SU-DHL-6 (cell line): Measurements from ENCODE around the gene CBS.

ENCODE experiments used
- H2AFZ ChIP-seq: fragments of 200-600 bp; sonication (generic); 2 replicates; pipeline ENCODE4 v1.6.1; 2014; ENCODE audit warnings: low read depth, mild to moderate bottlenecking, moderate library complexity, mixed read lengths, antibody characterized with exemption, low read length; ENCODE audit not compliant: severe bottlenecking
- H3F3A ChIP-seq: fragments of 200-600 bp; shearing (Covaris generic); 2 replicates; pipeline ENCODE4 v1.6.0; 2016; ENCODE audit warnings: antibody characterized with exemption, mild to moderate bottlenecking; ENCODE audit not compliant: insufficient read depth
- H3K27ac ChIP-seq: fragments of 200-600 bp; sonication (generic); 2 replicates; pipeline ENCODE4 v1.5.1; 2016; ENCODE audit warnings: low read depth, mild to moderate bottlenecking, low read length, moderate library complexity, mixed read lengths
- H3K27me3 ChIP-seq: fragments of 200-600 bp; sonication (generic), shearing (Covaris generic); 2 replicates; pipeline ENCODE4 v1.6.0; 2014; ENCODE audit warnings: mild to moderate bottlenecking, low read length
- H3K36me3 ChIP-seq: fragments of 200-600 bp; sonication (generic); 2 replicates; pipeline ENCODE4 v1.6.1; 2014; ENCODE audit warnings: mild to moderate bottlenecking, low read length, mixed read lengths
- H3K4me2 ChIP-seq: fragments of 300-600, 200-600 bp; shearing (Covaris generic), sonication (generic); 2 replicates; pipeline ENCODE4 v1.6.0; 2014; ENCODE audit warnings: low read length, low read depth, mild to moderate bottlenecking; ENCODE audit not compliant: poor library complexity, severe bottlenecking
- H3K4me3 ChIP-seq: fragments of 200-600 bp; sonication (generic); 2 replicates; pipeline ENCODE4 v1.5.1; 2014; ENCODE audit warnings: antibody characterized with exemption, low read length, mild to moderate bottlenecking, mixed read lengths; ENCODE audit not compliant: insufficient read depth, poor library complexity, severe bottlenecking
- H3K79me2 ChIP-seq: fragments of 200-600 bp; sonication (generic); 2 replicates; pipeline ENCODE4 v1.6.1; 2014; ENCODE audit warnings: mild to moderate bottlenecking, low read length, moderate library complexity; ENCODE audit not compliant: insufficient read depth
- H3K9ac ChIP-seq: fragments of 200-600 bp; sonication (generic); 2 replicates; pipeline ENCODE4 v1.7.0; 2014; ENCODE audit warnings: mild to moderate bottlenecking, low read length
- H3K9me2 ChIP-seq: fragments of 200-600 bp; sonication (generic); replicated peaks from 2 replicates; pipeline ENCODE4 v1.6.1; 2014; ENCODE audit warnings: low read length; ENCODE audit not compliant: insufficient read depth
- H3K9me3 ChIP-seq: fragments of 200-600 bp; sonication (generic); 2 replicates; pipeline ENCODE4 v1.6.1; 2014; ENCODE audit warnings: low read length, mixed read lengths; ENCODE audit not compliant: insufficient read depth
- H4K20me1 ChIP-seq: fragments of 200-600 bp; sonication (generic); 2 replicates; pipeline ENCODE4 v1.6.1; 2014; ENCODE audit warnings: low read depth, mild to moderate bottlenecking, antibody characterized with exemption, low read length, moderate library complexity, mixed read lengths
- EZH2phosphoT487 ChIP-seq: fragments of 200-600 bp; sonication (generic), shearing (Covaris generic); conservative IDR thresholded peaks from 2 replicates; pipeline ENCODE4 v1.6.1; 2018; ENCODE audit warnings: mild to moderate bottlenecking, antibody characterized with exemption, low read length, moderate library complexity, mixed read lengths
- TF ChIP-seq, protein P1 (sequence below): fragments of 200-600 bp; sonication (generic); IDR thresholded peaks from one replicate; pipeline ENCODE4 v1.5.1; 2017; ENCODE audit warnings: antibody characterized with exemption, mild to moderate bottlenecking, low read length, moderate library complexity; ENCODE audit not compliant: insufficient read depth, poor library complexity, severe bottlenecking

The CBS gene

GRCh38 chr21:43021756-43022600 is 53.7 kb downstream of the CBS start:
- H4K20me1 ChIP-seq = no peaks in the 10 kb centered on the region
- H3K27ac ChIP-seq = no peak overlapping the region
- no peak overlapping the region for H3K4me2 ChIP-seq
- no peaks in the 10 kb centered on the region for H3K9me2 ChIP-seq
- no peak overlapping the region for H2AFZ ChIP-seq
- no peaks in the 10 kb centered on the region for H3K27me3 ChIP-seq
- no peaks in the 10 kb centered on the region for H3K9me3 ChIP-seq
- H3K9ac ChIP-seq = no peak overlapping the region
- no peak overlapping the region for H3K4me3 ChIP-seq
- TF ChIP-seq, protein P1, sequence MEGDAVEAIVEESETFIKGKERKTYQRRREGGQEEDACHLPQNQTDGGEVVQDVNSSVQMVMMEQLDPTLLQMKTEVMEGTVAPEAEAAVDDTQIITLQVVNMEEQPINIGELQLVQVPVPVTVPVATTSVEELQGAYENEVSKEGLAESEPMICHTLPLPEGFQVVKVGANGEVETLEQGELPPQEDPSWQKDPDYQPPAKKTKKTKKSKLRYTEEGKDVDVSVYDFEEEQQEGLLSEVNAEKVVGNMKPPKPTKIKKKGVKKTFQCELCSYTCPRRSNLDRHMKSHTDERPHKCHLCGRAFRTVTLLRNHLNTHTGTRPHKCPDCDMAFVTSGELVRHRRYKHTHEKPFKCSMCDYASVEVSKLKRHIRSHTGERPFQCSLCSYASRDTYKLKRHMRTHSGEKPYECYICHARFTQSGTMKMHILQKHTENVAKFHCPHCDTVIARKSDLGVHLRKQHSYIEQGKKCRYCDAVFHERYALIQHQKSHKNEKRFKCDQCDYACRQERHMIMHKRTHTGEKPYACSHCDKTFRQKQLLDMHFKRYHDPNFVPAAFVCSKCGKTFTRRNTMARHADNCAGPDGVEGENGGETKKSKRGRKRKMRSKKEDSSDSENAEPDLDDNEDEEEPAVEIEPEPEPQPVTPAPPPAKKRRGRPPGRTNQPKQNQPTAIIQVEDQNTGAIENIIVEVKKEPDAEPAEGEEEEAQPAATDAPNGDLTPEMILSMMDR = no peak
- TF ChIP-seq EZH2phosphoT487 = no peak
- H3F3A ChIP-seq = no peaks in the 10 kb centered on the region
- no peaks in the 10 kb centered on the region for H3K36me3 ChIP-seq
- H3K79me2 ChIP-seq = no peaks in the 10 kb centered on the region

GRCh38 chr21:43021191-43021590 is 54.4 kb downstream of the CBS start:
- H4K20me1 ChIP-seq = no peaks in the 10 kb centered on the region
- H3K4me2 ChIP-seq = no peak overlapping the region
- no peaks in the 10 kb centered on the region for H3F3A ChIP-seq
- H3K9ac ChIP-seq = no peak overlapping the region
- H3K27me3 ChIP-seq = no peaks in the 10 kb centered on the region
- no peaks in the 10 kb centered on the region for H3K9me2 ChIP-seq
- H3K36me3 ChIP-seq = no peaks in the 10 kb centered on the region
- no peak overlapping the region for H3K4me3 ChIP-seq
- H2AFZ ChIP-seq = no peak overlapping the region
- no peak overlapping the region for H3K27ac ChIP-seq
- H3K79me2 ChIP-seq = no peaks in the 10 kb centered on the region
- TF ChIP-seq EZH2phosphoT487 = no peak
- TF ChIP-seq, protein P1 = no peak
- H3K9me3 ChIP-seq = no peaks in the 10 kb centered on the region

DNA sequence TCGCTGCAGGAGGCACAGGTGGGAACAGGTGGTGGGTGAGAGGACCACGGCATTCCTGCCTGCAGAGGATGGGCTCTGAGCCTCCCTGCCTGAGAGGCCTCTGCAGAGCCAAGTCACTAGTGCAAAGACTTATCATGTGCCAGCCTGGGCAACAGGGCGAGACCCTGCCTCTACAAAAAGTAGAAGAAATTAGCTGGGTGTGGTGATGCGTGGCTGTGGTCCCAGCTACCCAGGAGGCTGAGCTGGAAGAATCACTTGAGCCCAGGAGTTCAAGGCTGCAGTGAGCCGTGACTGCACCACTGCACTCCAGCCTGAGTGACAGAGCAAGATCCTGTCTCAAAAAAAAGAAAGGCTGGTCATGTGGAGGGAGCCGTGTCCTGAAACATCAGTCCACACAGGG is 54.9 kb downstream of the CBS start:
- TF ChIP-seq EZH2phosphoT487 = no peak
- TF ChIP-seq, protein P1 = no peak
- Histone ChIP-seq H2AFZ (no peak overlapping the region), H3K36me3 (no peaks in the 10 kb centered on the region), H3K9me3 (no peaks in the 10 kb centered on the region), H3K4me2 (no peak overlapping the region), H3F3A (no peaks in the 10 kb centered on the region), H3K4me3 (no peak overlapping the region), H3K79me2 (no peaks in the 10 kb centered on the region), H3K27me3 (no peaks in the 10 kb centered on the region), H4K20me1 (no peaks in the 10 kb centered on the region), H3K9ac (no peak overlapping the region), H3K9me2 (no peaks in the 10 kb centered on the region), H3K27ac (no peak overlapping the region)
